Endothelial cell of umbilical vein (primary cell): Measurements from ENCODE around the gene CCNG1. TPM values are rescaled to one million over a fixed set of nuclear protein-coding genes. Genes with fewer than 3 reads are reported as not detected.

Source experiments
- BruUV-seq: library from RNA; stranded (reverse); fragments of 400-500 nt; replicated peaks from 2 replicates; lab custom pipeline; 2021; lab: Mats Ljungman, UMichigan
- CTCF ChIA-PET: fragments of 300-600, 350-600 bp; sonication (Branson Sonifier 250); formaldehyde crosslinking; loops from one replicate; lab custom pipeline; 2021; ENCODE audit warnings: antibody characterized with exemption, inconsistent platforms; lab: Charles Lee
- POLR2A ChIA-PET: fragments of 300-600, 350-600 bp; sonication (Branson Sonifier 250); formaldehyde crosslinking; loops from one replicate; lab custom pipeline; 2021; ENCODE audit warnings: antibody characterized with exemption, inconsistent platforms; lab: Charles Lee
- DNase-seq: peaks from one replicate; pipeline ENCODE4 v3.0.0-alpha.2; 2011; ENCODE audit warnings: low read depth, low spot score
- FAIRE-seq: peaks from 2 replicates; lab custom pipeline; 2011; peaks lifted over from hg19 to GRCh38; lab: Jason Lieb, UNC
- H2AFZ ChIP-seq: 2 replicates; pipeline ENCODE4 v1.6.0; 2012; ENCODE audit warnings: low read depth, low read length, control low read depth, inconsistent platforms
- H3K27ac ChIP-seq: 2 replicates; pipeline ENCODE4 v1.5.1; 2011; ENCODE audit warnings: low read depth, mild to moderate bottlenecking, control low read depth, low read length, moderate library complexity; ENCODE audit not compliant: insufficient read depth
- H3K27me3 ChIP-seq, 2 experiments: 2 replicates each; pipeline versions ENCODE4 v1.6.0 to v1.6.1; 2011; ENCODE audit warnings: low read length in 2 of 2, mixed read lengths in 1 of 2; ENCODE audit not compliant: control insufficient read depth in 2 of 2, insufficient read depth in 2 of 2
- H3K36me3 ChIP-seq, 2 experiments: 2 replicates in 1 of 2; 3 replicates in 1 of 2; pipeline ENCODE4 v1.5.1; 2011; ENCODE audit warnings: low read length in 2 of 2, mild to moderate bottlenecking in 1 of 2, moderate library complexity in 1 of 2; ENCODE audit not compliant: control insufficient read depth in 2 of 2, insufficient read depth in 2 of 2; ENCODE audit errors: extremely low read depth in 1 of 2
- H3K4me1 ChIP-seq: 3 replicates; pipeline ENCODE4 v1.5.1; 2011; ENCODE audit warnings: mild to moderate bottlenecking, low read length; ENCODE audit not compliant: control insufficient read depth, insufficient read depth; ENCODE audit errors: extremely low read depth
- H3K4me2 ChIP-seq: 2 replicates; pipeline ENCODE4 v1.6.1; 2011; ENCODE audit warnings: low read length, control low read depth, mixed read lengths; ENCODE audit not compliant: insufficient read depth
- H3K4me3 ChIP-seq, 3 experiments: fragments of 200-600 bp in 1 of 3; sonication (generic), shearing (Covaris generic) in 1 of 3; replicated peaks in 1 of 3; 2 replicates each; pipeline ENCODE4 v1.5.1; 2011 to 2016; ENCODE audit warnings: control low read depth in 3 of 3, low read length in 3 of 3, mild to moderate bottlenecking in 2 of 3, inconsistent platforms in 1 of 3, low read depth in 1 of 3, moderate library complexity in 1 of 3; ENCODE audit not compliant: insufficient read depth in 1 of 3
- H3K79me2 ChIP-seq: 2 replicates; pipeline ENCODE4 v1.6.0; 2012; ENCODE audit warnings: low read length, inconsistent platforms; ENCODE audit not compliant: control insufficient read depth, insufficient read depth
- H3K9ac ChIP-seq: replicated peaks from 2 replicates; pipeline ENCODE3; 2011; ENCODE audit warnings: low read length, control low read depth; ENCODE audit not compliant: insufficient read depth; ENCODE audit errors: extremely low read depth
- H3K9me1 ChIP-seq: replicated peaks from 3 replicates; pipeline ENCODE4 v1.6.0; 2011; ENCODE audit warnings: mild to moderate bottlenecking, low read length; ENCODE audit not compliant: control insufficient read depth, insufficient read depth; ENCODE audit errors: extremely low read depth
- H3K9me3 ChIP-seq: replicated peaks from 2 replicates; pipeline ENCODE4 v1.5.1; 2012; ENCODE audit warnings: low read length, inconsistent platforms; ENCODE audit not compliant: control insufficient read depth, insufficient read depth
- H4K20me1 ChIP-seq: replicated peaks from 2 replicates; pipeline ENCODE3; 2011; ENCODE audit warnings: mild to moderate bottlenecking, low read length; ENCODE audit not compliant: control insufficient read depth, insufficient read depth; ENCODE audit errors: extremely low read depth
- EZH2 ChIP-seq: IDR thresholded peaks from 2 replicates; pipeline ENCODE4 v1.6.1; 2012; ENCODE audit warnings: borderline replicate concordance, low read depth, mild to moderate bottlenecking, moderate library complexity, low read length, inconsistent platforms; ENCODE audit not compliant: severe bottlenecking
- FOS ChIP-seq: IDR thresholded peaks from 2 replicates; pipeline ENCODE4 v1.6.1; 2011; ENCODE audit warnings: mild to moderate bottlenecking, low read length, moderate library complexity, borderline replicate concordance; ENCODE audit not compliant: insufficient read depth
- GATA2 ChIP-seq: IDR thresholded peaks from 2 replicates; pipeline ENCODE4 v1.7.0; 2011; ENCODE audit warnings: low read depth, mild to moderate bottlenecking, moderate library complexity, mixed read lengths, low read length; ENCODE audit not compliant: insufficient read length, insufficient read depth
- JUN ChIP-seq: IDR thresholded peaks from 2 replicates; pipeline ENCODE4 v1.6.1; 2011; ENCODE audit warnings: borderline replicate concordance, low read depth; ENCODE audit not compliant: insufficient read length, insufficient read depth
- MYC ChIP-seq: IDR thresholded peaks from one replicate; pipeline ENCODE4 v1.6.1; 2011; ENCODE audit warnings: mild to moderate bottlenecking, low read depth, low read length
- POLR2A ChIP-seq: IDR thresholded peaks from 2 replicates; pipeline ENCODE4 v1.6.1; 2012; ENCODE audit warnings: low read depth, mild to moderate bottlenecking, control low read depth, low read length
- POLR2AphosphoS5 ChIP-seq: IDR thresholded peaks from 2 replicates; pipeline ENCODE4 v1.6.1; 2012; ENCODE audit warnings: low read depth, mild to moderate bottlenecking, control low read depth, low read length, moderate library complexity; ENCODE audit not compliant: insufficient read depth
- dilution Hi-C: fragments of 300-500 bp; cut with MboI; formaldehyde crosslinking; loops from one replicate; pipeline ENCODE4 v1.15.0; 2019; ENCODE audit warnings: low sequenced_read_pairs; ENCODE audit not compliant: extremely low pct_ligation_motif_present
- intact Hi-C: fragments of 100-400 bp; cut with micrococcal nuclease; formaldehyde crosslinking; loops from one replicate; pipeline ENCODE4 v1.10.0; 2022
- polyA plus RNA-seq, 4 experiments: library from polyadenylated mRNA; depleted of rRNA in 3 of 4; stranded (reverse) in 3 of 4; unstranded in 1 of 4; fragments of >200 nt; gene quantifications; 2 replicates each; pipeline versions ENCODE4 v1.2.1 to v1.2.3, GENCODE V29; 2011 to 2012; ENCODE audit warnings: missing spikeins in 1 of 4
- total RNA-seq: library from RNA; stranded (reverse); gene quantifications from 2 replicates; pipeline ENCODE4 v1.2.3, GENCODE V29; 2021
- TF ChIP-seq, protein P1 (sequence below), 2 donors: IDR thresholded peaks; 1 replicate in 1 of 2; 2 replicates in 1 of 2; pipeline ENCODE4 v1.5.1; 2011; ENCODE audit warnings: low read length in 2 of 2, mild to moderate bottlenecking in 2 of 2, moderate library complexity in 2 of 2, control low read depth in 1 of 2, inconsistent platforms in 1 of 2, low read depth in 1 of 2; ENCODE audit not compliant: insufficient read depth in 1 of 2; ENCODE audit errors: extremely low read depth in 1 of 2
- TF ChIP-seq, protein P2 (sequence below): IDR thresholded peaks from 2 replicates; pipeline ENCODE4 v1.6.1; 2011; ENCODE audit not compliant: insufficient read depth, insufficient read length

Gene CCNG1
- total and polyA plus RNA-seq, 2 donors (not counting 3 experiments of a cell fraction or from before 2014, with no cell fraction given) = 47.2 to 186 TPM

DNA sequence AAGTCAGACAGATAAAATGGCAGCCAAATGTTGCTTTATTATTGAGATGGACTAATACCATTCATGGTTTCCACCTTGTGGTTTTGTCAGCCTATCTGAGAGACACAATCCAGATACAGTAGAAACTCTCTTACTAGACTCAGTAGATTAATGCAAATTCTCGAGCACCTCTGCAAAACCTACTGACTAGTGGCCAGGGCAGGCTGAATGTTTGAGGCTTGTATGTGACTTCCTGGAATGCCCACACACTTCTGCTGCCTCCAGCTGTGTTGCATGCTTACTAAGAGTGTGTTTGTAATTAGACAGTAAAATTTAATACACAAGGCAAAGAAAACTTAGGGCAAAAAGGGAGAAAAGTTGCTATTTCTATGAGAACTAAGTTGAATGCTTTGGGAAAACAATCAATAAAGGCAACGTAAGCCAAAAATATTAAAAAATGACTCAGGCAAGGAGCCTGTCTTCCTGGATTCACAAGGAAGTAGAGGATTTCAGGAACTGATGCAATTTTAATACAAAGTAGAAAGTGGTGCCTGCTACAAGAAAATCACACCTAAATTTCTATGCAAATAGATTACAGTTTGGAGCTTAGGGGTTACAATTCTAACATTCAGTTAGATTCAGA lies 30.2 kb upstream of the CCNG1 start:
- Histone ChIP-seq H3K9ac (no peak overlapping the region), H4K20me1 (no peaks in the 10 kb centered on the region), H3K27me3 (no peaks in the 10 kb centered on the region), H3K4me2 (no peak overlapping the region), H3K79me2 (no peaks in the 10 kb centered on the region), H3K4me1 (no peaks in the 10 kb centered on the region), H3K9me1 (no peaks in the 10 kb centered on the region), H2AFZ (no peak overlapping the region), H3K27ac (no peak overlapping the region), H3K36me3 (no peaks in the 10 kb centered on the region), H3K9me3 (no peaks in the 10 kb centered on the region), H3K4me3 (no peak overlapping the region)
- DNase-seq = no peak
- dilution Hi-C loops (no loop called here), intact Hi-C loops (loop anchor here (5.0 kb wide), 1 partner anchor 60 kb away; no protein-coding TSS in a partner anchor)
- POLR2A ChIA-PET = no interaction called here
- CTCF ChIA-PET = interaction anchor here (1.8 to 2.9 kb wide), 4 partner anchors 9 to 1864 kb away, joined by 3 to 49 read pairs (median 28); no protein-coding TSS in a partner anchor
- BruUV-seq = no TSS peak
- TF ChIP-seq, protein P1, sequence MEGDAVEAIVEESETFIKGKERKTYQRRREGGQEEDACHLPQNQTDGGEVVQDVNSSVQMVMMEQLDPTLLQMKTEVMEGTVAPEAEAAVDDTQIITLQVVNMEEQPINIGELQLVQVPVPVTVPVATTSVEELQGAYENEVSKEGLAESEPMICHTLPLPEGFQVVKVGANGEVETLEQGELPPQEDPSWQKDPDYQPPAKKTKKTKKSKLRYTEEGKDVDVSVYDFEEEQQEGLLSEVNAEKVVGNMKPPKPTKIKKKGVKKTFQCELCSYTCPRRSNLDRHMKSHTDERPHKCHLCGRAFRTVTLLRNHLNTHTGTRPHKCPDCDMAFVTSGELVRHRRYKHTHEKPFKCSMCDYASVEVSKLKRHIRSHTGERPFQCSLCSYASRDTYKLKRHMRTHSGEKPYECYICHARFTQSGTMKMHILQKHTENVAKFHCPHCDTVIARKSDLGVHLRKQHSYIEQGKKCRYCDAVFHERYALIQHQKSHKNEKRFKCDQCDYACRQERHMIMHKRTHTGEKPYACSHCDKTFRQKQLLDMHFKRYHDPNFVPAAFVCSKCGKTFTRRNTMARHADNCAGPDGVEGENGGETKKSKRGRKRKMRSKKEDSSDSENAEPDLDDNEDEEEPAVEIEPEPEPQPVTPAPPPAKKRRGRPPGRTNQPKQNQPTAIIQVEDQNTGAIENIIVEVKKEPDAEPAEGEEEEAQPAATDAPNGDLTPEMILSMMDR (IDR thresholded peaks at IDR 0.05; ENCODE audit: extremely low read depth in 1 of 2, insufficient read depth in 1 of 2, low read depth in 1 of 2, low read length in 2 of 2) = no peak
- TF ChIP-seq POLR2A (no peak), JUN (no peak), GATA2 (no peak), POLR2AphosphoS5 (no peak), EZH2 (no peak), FOS (no peak), MYC (no peak)
- TF ChIP-seq, protein P2, sequence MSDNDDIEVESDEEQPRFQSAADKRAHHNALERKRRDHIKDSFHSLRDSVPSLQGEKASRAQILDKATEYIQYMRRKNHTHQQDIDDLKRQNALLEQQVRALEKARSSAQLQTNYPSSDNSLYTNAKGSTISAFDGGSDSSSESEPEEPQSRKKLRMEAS = no peak
- no peak for FAIRE-seq
